ENCODE data around the gene IGFBP7.

GRCh38 chr4:57064120-57064519 lies 46.1 kb downstream of the IGFBP7 start:
- TF ChIP-seq POLR2A (IDR thresholded peaks at IDR 0.05; ENCODE audit: low read length), result no peak
- TF ChIP-seq GATA1 (IDR thresholded peaks at IDR 0.05; ENCODE audit: low read depth, low read length), result no peak

All from erythroblast (primary cell).